Right hindlimb (tissue), 1 donor: ENCODE results near the gene TOM1L2.
A peak's percentile ranks its signal among the peaks of the same experiment; 100 is the strongest.
"Not testable (repeated sequence)": the region's sequence is repeated elsewhere in the genome, so short reads cannot be mapped to it uniquely, and the experiment has no call there.

Experiments
- DNase-seq: peaks from one replicate; pipeline ENCODE4 v3.0.0-alpha.2; 2018

The TOM1L2 gene

GRCh38 chr17:17966399-17966798 lies 5.8 kb downstream of the TOM1L2 start:
- no peak for DNase-seq

- DNase-seq: no peak
Measured at GRCh38 chr17:17965152-17965721, 7.0 kb downstream of the TOM1L2 start.

- no peak for DNase-seq
Measured at GRCh38 chr17:17964710-17965109, 7.5 kb downstream of the TOM1L2 start.

- no peak for DNase-seq
Measured at GRCh38 chr17:17963694-17964436, 8.3 kb downstream of the TOM1L2 start.

- DNase-seq: no peak
Measured at GRCh38 chr17:17963066-17963465, 9.1 kb downstream of the TOM1L2 start.

GRCh38 chr17:17960500-17961030 lies 11.6 kb downstream of the TOM1L2 start:
- DNase-seq: no peak

GRCh38 chr17:17959520-17960361 lies 12.5 kb downstream of the TOM1L2 start:
- DNase-seq: peak; percentile 37

GRCh38 chr17:17958982-17959381 lies 13.2 kb downstream of the TOM1L2 start:
- DNase-seq: no peak

GRCh38 chr17:17957584-17957916 lies 14.7 kb downstream of the TOM1L2 start:
- DNase-seq: no peak

- not testable (repeated sequence) for DNase-seq
Measured at GRCh38 chr17:17955790-17956341, 16.3 kb downstream of the TOM1L2 start.

- no peak for DNase-seq
Measured at GRCh38 chr17:17954079-17954478, 18.1 kb downstream of the TOM1L2 start.

- DNase-seq: no peak
Measured at GRCh38 chr17:17952691-17953090, 19.5 kb downstream of the TOM1L2 start.

GRCh38 chr17:17951524-17951923 lies 20.7 kb downstream of the TOM1L2 start:
- no peak for DNase-seq

- DNase-seq: no peak
Measured at GRCh38 chr17:17950806-17951205, 21.4 kb downstream of the TOM1L2 start.

- no peak for DNase-seq
Measured at GRCh38 chr17:17950347-17950746, 21.9 kb downstream of the TOM1L2 start.

GRCh38 chr17:17947966-17948365 lies 24.2 kb downstream of the TOM1L2 start:
- DNase-seq: no peak

GRCh38 chr17:17947309-17947708 lies 24.9 kb downstream of the TOM1L2 start:
- no peak for DNase-seq

GRCh38 chr17:17946093-17946492 lies 26.1 kb downstream of the TOM1L2 start:
- DNase-seq: no peak

- no peak for DNase-seq
Measured at GRCh38 chr17:17944743-17945142, 27.5 kb downstream of the TOM1L2 start.

GRCh38 chr17:17944242-17944641 lies 28.0 kb downstream of the TOM1L2 start:
- DNase-seq: no peak

- DNase-seq: no peak
Measured at GRCh38 chr17:17943281-17943984, 28.8 kb downstream of the TOM1L2 start.

GRCh38 chr17:17942846-17943245 lies 29.4 kb downstream of the TOM1L2 start:
- no peak for DNase-seq

GRCh38 chr17:17941015-17941414 lies 31.2 kb downstream of the TOM1L2 start:
- DNase-seq: no peak
